GM18498 (cell line): ENCODE results near the gene SLAMF7.
A peak's percentile ranks its signal among the peaks of the same experiment; 100 is the strongest.
"Not testable (repeated sequence)": the region's sequence is repeated elsewhere in the genome, so short reads cannot be mapped to it uniquely, and the experiment has no call there.

Source experiments
- ATAC-seq: cut with Tn5 transposase; IDR thresholded peaks from one replicate; pipeline ENCODE4 v1.9.1; 2021; ENCODE audit warnings: mild to moderate bottlenecking, moderate library complexity; ENCODE audit not compliant: unreplicated experiment

SLAMF7 gene

GRCh38 chr1:160739098-160739511, at the start of gene SLAMF7:
SLAMF7 (plus strand) TSS chr1:160739247; CDS start chr1:160739302, 55 bp downstream.
- ATAC-seq, result peak; percentile 64

GRCh38 chr1:160692390-160692789, 46.7 kb upstream of the SLAMF7 start:
- not testable (repeated sequence) for ATAC-seq

- ATAC-seq, result no peak
Observed at GRCh38 chr1:160702100-160702499, 36.9 kb upstream of the SLAMF7 start.

- ATAC-seq, result no peak
Observed at GRCh38 chr1:160704250-160704649, 34.8 kb upstream of the SLAMF7 start.

- ATAC-seq, result not testable (repeated sequence)
Observed at GRCh38 chr1:160705212-160705621, 33.8 kb upstream of the SLAMF7 start.

- no peak for ATAC-seq
Observed at GRCh38 chr1:160705742-160706141, 33.3 kb upstream of the SLAMF7 start.

GRCh38 chr1:160706526-160707235, 32.4 kb upstream of the SLAMF7 start:
- no peak for ATAC-seq

- ATAC-seq, result no peak
Observed at GRCh38 chr1:160707236-160708064, 31.6 kb upstream of the SLAMF7 start.

GRCh38 chr1:160708118-160708517, 30.9 kb upstream of the SLAMF7 start:
- ATAC-seq, result no peak

- peak; percentile 35 for ATAC-seq
Observed at GRCh38 chr1:160708801-160709200, 30.2 kb upstream of the SLAMF7 start.

- no peak for ATAC-seq
Observed at GRCh38 chr1:160709715-160710114, 29.3 kb upstream of the SLAMF7 start.

GRCh38 chr1:160710517-160711252, 28.4 kb upstream of the SLAMF7 start:
- no peak for ATAC-seq

GRCh38 chr1:160711276-160711601, 27.8 kb upstream of the SLAMF7 start:
- no peak for ATAC-seq

- peak; percentile 27 for ATAC-seq
Observed at GRCh38 chr1:160711602-160712311, 27.3 kb upstream of the SLAMF7 start, which contains the start of gene CD48. CD48 (minus strand) TSS chr1:160711822; CDS start chr1:160711763, 59 bp downstream.

- ATAC-seq, result peak; percentile 43
Observed at GRCh38 chr1:160712525-160713080, 26.4 kb upstream of the SLAMF7 start.

- ATAC-seq, result no peak
Observed at GRCh38 chr1:160713161-160713560, 25.9 kb upstream of the SLAMF7 start.

GRCh38 chr1:160714034-160714648, 24.9 kb upstream of the SLAMF7 start:
- ATAC-seq, result not testable (repeated sequence)

GRCh38 chr1:160716013-160716412, 23.0 kb upstream of the SLAMF7 start:
- ATAC-seq, result no peak

GRCh38 chr1:160717306-160717705, 21.7 kb upstream of the SLAMF7 start:
- ATAC-seq, result no peak

- no peak for ATAC-seq
Observed at GRCh38 chr1:160718210-160718609, 20.8 kb upstream of the SLAMF7 start.
